NCI-H1105 treated with DMSO at 0.1 percent for 48 hours (cell line): Measurements from ENCODE around the gene VAT1L.

Experiments
- DNase-seq: peaks from one replicate; lab custom pipeline; 2025; lab: John Stamatoyannopoulos, UW

The VAT1L gene

GRCh38 chr16:77995843-77996455, 207.6 kb downstream of the VAT1L start:
- no peak for DNase-seq

GRCh38 chr16:77998350-77999023, 210.1 kb downstream of the VAT1L start:
- no peak for DNase-seq

GRCh38 chr16:78001451-78002025, 213.2 kb downstream of the VAT1L start:
- DNase-seq: no peak

GRCh38 chr16:78002915-78003538, 214.7 kb downstream of the VAT1L start:
- DNase-seq: no peak

- no peak for DNase-seq
Observed at GRCh38 chr16:78004517-78004916, 216.2 kb downstream of the VAT1L start.

GRCh38 chr16:78005881-78006280, 217.5 kb downstream of the VAT1L start:
- DNase-seq: no peak

- DNase-seq: no peak
Observed at GRCh38 chr16:78007121-78007520, 218.8 kb downstream of the VAT1L start.

GRCh38 chr16:78022347-78023060, 234.1 kb downstream of the VAT1L start, which contains the start of gene CLEC3A:
Gene CLEC3A, plus strand, starts transcription at chr16:78022548. Its CDS starts 79 bp downstream, at chr16:78022627.
- no peak for DNase-seq

GRCh38 chr16:78024159-78024558, 235.8 kb downstream of the VAT1L start:
- no peak for DNase-seq

GRCh38 chr16:78025631-78026030, 237.3 kb downstream of the VAT1L start:
- DNase-seq: no peak

GRCh38 chr16:78028018-78028417, 239.7 kb downstream of the VAT1L start:
- no peak for DNase-seq
